ENCODE results near the gene UHMK1. TPM values are rescaled to one million over a fixed set of nuclear protein-coding genes. Genes with fewer than 3 reads are reported as not detected.

The UHMK1 gene
- total RNA-seq, 1 experiment from 2014 or later, result 75.1 TPM

- no TSS peak for BruUV-seq (replicated peaks)
These were observed 22.0 kb upstream of the UHMK1 start for GRCh38 chr1:162475539-162476185.

GRCh38 chr1:162476620-162477019 lies 21.0 kb upstream of the UHMK1 start:
- H3K4me2 ChIP-seq (ENCODE audit: low read length), result no peak overlapping the region

More at GRCh38 chr1:162475539-162476185, 22.0 kb upstream of the UHMK1 start:
- no peak overlapping the region for H2AFZ ChIP-seq (ENCODE audit: low read depth, low read length, poor library complexity, severe bottlenecking)
- H4K20me1 ChIP-seq (ENCODE audit: insufficient read depth), result no peaks in the 10 kb centered on the region
- no peaks in the 10 kb centered on the region for H3K36me3 ChIP-seq (ENCODE audit: control insufficient read depth in 1 of 2, insufficient read depth in 2 of 2, low read length in 2 of 2)
- H3K27me3 ChIP-seq (ENCODE audit: insufficient read depth, low read length), result no peaks in the 10 kb centered on the region
- intact Hi-C loops (cut with micrococcal nuclease), result no loop called here
- no peak overlapping the region for H3K27ac ChIP-seq (ENCODE audit: low read depth, low read length)
- ChIA-PET RAD21 (ENCODE audit: low non-redundant PET in 1 of 2, low total read pairs in 2 of 2, uncharacterized antibody in 2 of 2, unreplicated experiment in 2 of 2) (no interaction called here), CTCF (interaction anchor here (0.7 kb wide), 1 partner anchor 10 kb away, joined by 3 read pairs; no protein-coding TSS in a partner anchor), POLR2A (no interaction called here)
- H3K4me3 ChIP-seq (replicated peaks in 1 of 2; ENCODE audit: low read depth in 1 of 2, low read length in 2 of 2), result no peak overlapping the region
- no peak for DNase-seq (ENCODE audit: low read depth, low spot score)
- H3K79me2 ChIP-seq (ENCODE audit: insufficient read depth, low read length), result no peaks in the 10 kb centered on the region
- H3K4me2 ChIP-seq (ENCODE audit: low read length), result no peak overlapping the region
- TF ChIP-seq FOSL1 (IDR thresholded peaks at IDR 0.05; ENCODE audit: low read depth), result no peak
- TF ChIP-seq CTCF (IDR thresholded peaks at IDR 0.05 in 2 of 3, conservative IDR thresholded peaks at IDR 0.05 in 1 of 3; ENCODE audit: borderline replicate concordance in 1 of 3, insufficient read depth in 1 of 3, low read depth in 2 of 3, low read length in 2 of 3), result peak in 1 of 3 experiments; percentile 15; a peak in 1 of 6 replicates
- TF ChIP-seq EZH2 (IDR thresholded peaks at IDR 0.05), result no peak
- ATAC-seq, result peak; percentile 57; the same call in 1 of the 2 replicates
- no peak overlapping the region for H3K9ac ChIP-seq (ENCODE audit: low read length)
- no peaks in the 10 kb centered on the region for H3K4me1 ChIP-seq (ENCODE audit: control insufficient read depth in 1 of 2, insufficient read depth in 2 of 2, low read length in 2 of 2)
- H3K9me3 ChIP-seq (ENCODE audit: control insufficient read depth in 1 of 2, insufficient read depth in 1 of 2, low read depth in 1 of 2, low read length in 2 of 2), result no peaks in the 10 kb centered on the region
- no peaks in the 10 kb centered on the region for H3K9me2 ChIP-seq (ENCODE audit: insufficient read depth)

More at GRCh38 chr1:162476620-162477019, 21.0 kb upstream of the UHMK1 start:
- intact Hi-C loops (cut with micrococcal nuclease), result no loop called here
- Histone ChIP-seq H3K4me3 (replicated peaks in 1 of 2; ENCODE audit: low read depth in 1 of 2, low read length in 2 of 2) (no peak overlapping the region), H3K9me2 (ENCODE audit: insufficient read depth) (no peaks in the 10 kb centered on the region), H3K9me3 (ENCODE audit: control insufficient read depth in 1 of 2, insufficient read depth in 1 of 2, low read depth in 1 of 2, low read length in 2 of 2) (no peaks in the 10 kb centered on the region), H3K27me3 (ENCODE audit: insufficient read depth, low read length) (no peaks in the 10 kb centered on the region), H3K4me1 (ENCODE audit: control insufficient read depth in 1 of 2, insufficient read depth in 2 of 2, low read length in 2 of 2) (no peaks in the 10 kb centered on the region), H3K36me3 (ENCODE audit: control insufficient read depth in 1 of 2, insufficient read depth in 2 of 2, low read length in 2 of 2) (no peaks in the 10 kb centered on the region), H2AFZ (ENCODE audit: low read depth, low read length, poor library complexity, severe bottlenecking) (peak overlapping the region; percentile 2), H4K20me1 (ENCODE audit: insufficient read depth) (no peaks in the 10 kb centered on the region), H3K27ac (ENCODE audit: low read depth, low read length) (no peak overlapping the region), H3K79me2 (ENCODE audit: insufficient read depth, low read length) (no peaks in the 10 kb centered on the region), H3K9ac (ENCODE audit: low read length) (no peak overlapping the region)
- no peak for TF ChIP-seq ZFX (IDR thresholded peaks at IDR 0.05)
- TF ChIP-seq CBX3 (IDR thresholded peaks at IDR 0.05; ENCODE audit: low read depth), result peak; percentile 40; the same call in 1 of the 2 replicates
- TF ChIP-seq YY1 (IDR thresholded peaks at IDR 0.05; ENCODE audit: extremely low read depth, insufficient replicate concordance, low read depth, low read length), result no peak
- ChIA-PET CTCF (no interaction called here), RAD21 (ENCODE audit: low non-redundant PET in 1 of 2, low total read pairs in 2 of 2, uncharacterized antibody in 2 of 2, unreplicated experiment in 2 of 2) (no interaction called here), POLR2A (no interaction called here)
- BruUV-seq (replicated peaks), result no TSS peak
- DNase-seq (ENCODE audit: low read depth, low spot score), result no peak
- no peak for ATAC-seq

All from HCT116 (cell line).